Peyer's patch (tissue), 4 donors: ENCODE measurements around the gene RNF114. TPM values are rescaled to one million over a fixed set of nuclear protein-coding genes. Genes with fewer than 3 reads are reported as not detected.

Experiments
- DNase-seq, 3 donors: peaks; one replicate each; pipeline ENCODE4 v3.0.0-alpha.2; 2017 to 2019
- H3K27ac ChIP-seq, 4 donors: fragments of 200-600 bp; sonication (generic); one replicate each; pipeline ENCODE4 v1.5.1; 2016 to 2019
- H3K27me3 ChIP-seq, 2 donors: fragments of 200-600 bp; sonication (generic); one replicate each; pipeline ENCODE4 v1.5.1; 2019
- H3K36me3 ChIP-seq, 3 donors: fragments of 200-600 bp; sonication (generic); one replicate each; pipeline ENCODE4 v1.5.1; 2016 to 2019
- H3K4me1 ChIP-seq, 4 donors: fragments of 200-600 bp; sonication (generic); one replicate each; pipeline ENCODE4 v1.5.1; 2016 to 2019
- H3K4me3 ChIP-seq, 4 donors: fragments of 200-600 bp; sonication (generic); 1 replicate in 3 of 4; 2 replicates in 1 of 4; pipeline ENCODE4 v1.5.1; 2016 to 2019; ENCODE audit warnings: mild to moderate bottlenecking in 1 of 4
- H3K9me3 ChIP-seq, 4 donors: fragments of 200-600 bp; sonication (generic); one replicate each; pipeline ENCODE4 v1.5.1; 2016 to 2019; ENCODE audit warnings: mild to moderate bottlenecking in 1 of 4
- POLR2A ChIP-seq, 2 donors: fragments of 450-650 bp; IDR thresholded peaks; one replicate each; pipeline ENCODE4 v1.5.1; 2017; ENCODE audit warnings: antibody characterized with exemption in 2 of 2, mild to moderate bottlenecking in 2 of 2, moderate library complexity in 2 of 2
- total RNA-seq, 4 donors: library from RNA; depleted of rRNA; stranded (reverse); fragments of >200 nt; gene quantifications; one replicate each; pipeline ENCODE4 v1.1.0, GENCODE V29; 2016
- TF ChIP-seq, protein P1 (sequence below), 6 experiments: fragments of 450-650 bp in 4 of 6; fragments of 200-600 bp in 2 of 6; sonication (generic) in 1 of 6; IDR thresholded peaks; one replicate each; pipeline ENCODE4 v1.5.1; 2017 to 2019; ENCODE audit warnings: antibody characterized with exemption in 6 of 6, mild to moderate bottlenecking in 3 of 6, moderate library complexity in 1 of 6

Gene RNF114
- total RNA-seq, 4 donors from 2014 or later: 205 to 275 (median 259) TPM

GRCh38 chr20:49916146-49917002 is 19.8 kb upstream of the RNF114 start:
- TF ChIP-seq, protein P1, sequence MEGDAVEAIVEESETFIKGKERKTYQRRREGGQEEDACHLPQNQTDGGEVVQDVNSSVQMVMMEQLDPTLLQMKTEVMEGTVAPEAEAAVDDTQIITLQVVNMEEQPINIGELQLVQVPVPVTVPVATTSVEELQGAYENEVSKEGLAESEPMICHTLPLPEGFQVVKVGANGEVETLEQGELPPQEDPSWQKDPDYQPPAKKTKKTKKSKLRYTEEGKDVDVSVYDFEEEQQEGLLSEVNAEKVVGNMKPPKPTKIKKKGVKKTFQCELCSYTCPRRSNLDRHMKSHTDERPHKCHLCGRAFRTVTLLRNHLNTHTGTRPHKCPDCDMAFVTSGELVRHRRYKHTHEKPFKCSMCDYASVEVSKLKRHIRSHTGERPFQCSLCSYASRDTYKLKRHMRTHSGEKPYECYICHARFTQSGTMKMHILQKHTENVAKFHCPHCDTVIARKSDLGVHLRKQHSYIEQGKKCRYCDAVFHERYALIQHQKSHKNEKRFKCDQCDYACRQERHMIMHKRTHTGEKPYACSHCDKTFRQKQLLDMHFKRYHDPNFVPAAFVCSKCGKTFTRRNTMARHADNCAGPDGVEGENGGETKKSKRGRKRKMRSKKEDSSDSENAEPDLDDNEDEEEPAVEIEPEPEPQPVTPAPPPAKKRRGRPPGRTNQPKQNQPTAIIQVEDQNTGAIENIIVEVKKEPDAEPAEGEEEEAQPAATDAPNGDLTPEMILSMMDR (IDR thresholded peaks at IDR 0.05): no peak
- TF ChIP-seq POLR2A (IDR thresholded peaks at IDR 0.05): peak in 1 of 2 donors; percentile 31
- no peaks in the 10 kb centered on the region for H3K27me3 ChIP-seq
- no peaks in the 10 kb centered on the region for H3K9me3 ChIP-seq
- peak overlapping the region; percentile 96 to 99 (median 96) for H3K27ac ChIP-seq
- peak in 2 of 3 donors; percentile 70 to 83 for DNase-seq
- peaks cover 0 to 39% (median 9%) of the 10 kb centered on the region in 4 donors for H3K4me1 ChIP-seq
- H3K4me3 ChIP-seq: peak overlapping the region; percentile 67 to 100 (median 86)
- no peaks in the 10 kb centered on the region for H3K36me3 ChIP-seq

DNA sequence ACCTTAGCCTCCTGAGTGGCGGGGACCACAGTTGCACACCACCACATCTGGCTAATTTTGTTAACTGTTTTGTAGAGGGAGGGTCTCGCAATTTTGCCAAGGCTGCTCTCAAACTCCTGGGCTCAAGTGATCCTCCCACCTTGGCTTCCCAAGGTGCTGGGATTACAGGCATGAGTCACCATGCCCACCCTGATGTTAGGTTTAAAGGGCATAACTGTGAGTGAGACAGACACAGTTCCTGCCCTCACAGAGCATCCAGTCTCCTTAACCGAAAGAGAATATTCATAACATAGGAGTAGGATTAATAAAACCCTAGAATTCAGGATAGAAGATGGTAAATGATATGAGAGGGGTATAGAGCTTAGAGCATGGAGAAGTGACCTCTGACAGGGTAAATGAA is 17.8 kb upstream of the RNF114 start:
- no peak overlapping the region for H3K4me3 ChIP-seq
- TF ChIP-seq, protein P1 (IDR thresholded peaks at IDR 0.05): no peak
- TF ChIP-seq POLR2A (IDR thresholded peaks at IDR 0.05): no peak
- H3K27ac ChIP-seq: no peak overlapping the region
- no peaks in the 10 kb centered on the region for H3K27me3 ChIP-seq
- no peak for DNase-seq
- H3K4me1 ChIP-seq: peaks cover 0 to 18% (median 9%) of the 10 kb centered on the region in 4 donors
- H3K36me3 ChIP-seq: no peaks in the 10 kb centered on the region
- no peaks in the 10 kb centered on the region for H3K9me3 ChIP-seq

DNA sequence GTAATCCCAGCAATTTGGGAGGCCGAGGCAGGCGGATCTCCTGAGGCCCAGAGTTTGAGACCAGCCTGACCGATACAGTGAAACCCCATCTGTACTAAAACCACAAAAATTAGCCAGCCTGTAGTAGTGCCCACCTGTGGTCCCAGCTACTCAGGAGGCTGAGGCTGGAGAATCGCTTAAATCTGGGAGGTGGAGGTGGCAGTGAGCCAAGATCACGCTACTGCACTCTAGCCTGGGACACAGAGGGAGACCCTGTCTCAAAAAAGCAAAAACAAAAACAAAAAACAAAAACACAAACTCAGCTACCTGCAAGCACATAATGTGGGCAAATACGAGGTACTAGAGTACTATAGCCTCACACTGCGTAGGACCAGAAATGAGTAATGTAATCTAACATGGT is 17.2 kb upstream of the RNF114 start:
- H3K4me1 ChIP-seq: peaks cover 0 to 15% (median 7%) of the 10 kb centered on the region in 4 donors
- H3K27me3 ChIP-seq: no peaks in the 10 kb centered on the region
- no peaks in the 10 kb centered on the region for H3K9me3 ChIP-seq
- DNase-seq: no peak
- TF ChIP-seq, protein P1 (IDR thresholded peaks at IDR 0.05): no peak
- no peak for TF ChIP-seq POLR2A (IDR thresholded peaks at IDR 0.05)
- no peak overlapping the region for H3K4me3 ChIP-seq
- H3K27ac ChIP-seq: no peak overlapping the region
- no peaks in the 10 kb centered on the region for H3K36me3 ChIP-seq

DNA sequence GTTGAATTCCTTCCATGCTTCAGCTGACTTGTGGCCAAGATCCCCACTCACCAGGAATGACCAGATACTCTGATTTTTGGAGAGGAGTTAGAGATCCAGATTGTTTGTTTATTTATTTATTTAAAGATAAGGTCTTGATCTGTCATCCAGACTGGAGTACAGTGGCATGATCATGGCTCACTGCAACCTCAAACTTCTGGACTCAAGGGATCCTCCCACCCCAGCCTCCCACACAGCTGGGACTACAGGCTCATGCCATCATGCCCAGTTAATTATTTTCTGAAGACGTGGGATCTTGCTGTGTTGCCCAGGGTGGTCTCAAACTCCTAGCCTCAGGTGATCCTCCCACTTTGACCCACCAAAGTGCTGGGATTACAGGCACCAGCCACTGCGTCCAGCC is 16.7 kb upstream of the RNF114 start:
- Histone ChIP-seq H3K27me3 (no peaks in the 10 kb centered on the region), H3K9me3 (no peaks in the 10 kb centered on the region), H3K36me3 (no peaks in the 10 kb centered on the region), H3K4me1 (peaks cover 0 to 15% (median 3%) of the 10 kb centered on the region in 4 donors), H3K27ac (no peak overlapping the region), H3K4me3 (no peak overlapping the region)
- TF ChIP-seq, protein P1 (IDR thresholded peaks at IDR 0.05): no peak
- TF ChIP-seq POLR2A (IDR thresholded peaks at IDR 0.05): no peak
- DNase-seq: no peak

- Histone ChIP-seq H3K4me3 (no peak overlapping the region), H3K36me3 (no peaks in the 10 kb centered on the region), H3K27me3 (no peaks in the 10 kb centered on the region), H3K4me1 (peaks cover 0 to 8% (median 0%) of the 10 kb centered on the region in 4 donors), H3K27ac (peak overlapping the region in 2 of 4 donors; percentile 71 to 90), H3K9me3 (no peaks in the 10 kb centered on the region)
- TF ChIP-seq, protein P1 (IDR thresholded peaks at IDR 0.05): no peak
- TF ChIP-seq POLR2A (IDR thresholded peaks at IDR 0.05): no peak
- DNase-seq: no peak
Observed at GRCh38 chr20:49924247-49924646, 11.9 kb upstream of the RNF114 start.
